SK-N-DZ (cell line): ENCODE measurements around the gene CAST. TPM values are rescaled to one million over a fixed set of nuclear protein-coding genes. Genes with fewer than 3 reads are reported as not detected.
A peak's percentile ranks its signal among the peaks of the same experiment; 100 is the strongest.
"Not testable (repeated sequence)": the region's sequence is repeated elsewhere in the genome, so short reads cannot be mapped to it uniquely, and the experiment has no call there.

Experiments
- DNase-seq: peaks from one replicate; pipeline ENCODE4 v3.0.0-alpha.2; 2015; ENCODE audit warnings: low spot score
- polyA plus RNA-seq, 2 experiments: library from polyadenylated mRNA; depleted of rRNA; stranded (reverse); fragments of >200 nt; gene quantifications; 2 replicates each; pipeline ENCODE4 v1.2.3, GENCODE V29; 2014

CAST gene
- 6.5 and 9.3 TPM in 2 replicates for polyA plus RNA-seq (2014; cell fraction: cytosol; rRNA removed)
- polyA plus RNA-seq (2014; cell fraction: nucleus; rRNA removed): 8.3 and 10.1 TPM in 2 replicates

- peak; percentile 25 for DNase-seq
These were observed at the start of gene CAST for GRCh38 chr5:96661855-96662724. Gene CAST, plus strand, starts transcription at chr5:96662376. Its CDS starts 47 bp downstream, at chr5:96662423.

GRCh38 chr5:96614110-96614691 lies 48.0 kb upstream of the CAST start:
- peak; percentile 56 for DNase-seq

GRCh38 chr5:96615223-96615622 lies 47.0 kb upstream of the CAST start:
- DNase-seq: no peak

- DNase-seq: no peak
These were observed 45.4 kb upstream of the CAST start for GRCh38 chr5:96616801-96617200.

GRCh38 chr5:96618311-96619016 lies 43.7 kb upstream of the CAST start:
- not testable (repeated sequence) for DNase-seq

- DNase-seq: no peak
These were observed 42.2 kb upstream of the CAST start for GRCh38 chr5:96619946-96620345.

GRCh38 chr5:96624596-96624995 lies 37.6 kb upstream of the CAST start:
- DNase-seq: no peak

GRCh38 chr5:96625365-96625764 lies 36.8 kb upstream of the CAST start:
- DNase-seq: no peak

GRCh38 chr5:96626956-96627355 lies 35.2 kb upstream of the CAST start:
- DNase-seq: no peak

- no peak for DNase-seq
These were observed 34.3 kb upstream of the CAST start for GRCh38 chr5:96627792-96628398.

GRCh38 chr5:96628406-96628805 lies 33.8 kb upstream of the CAST start:
- DNase-seq: no peak

- DNase-seq: peak; percentile 17
These were observed 32.4 kb upstream of the CAST start for GRCh38 chr5:96629774-96630173.

- DNase-seq: no peak
These were observed 28.4 kb upstream of the CAST start for GRCh38 chr5:96633820-96634219.

- DNase-seq: no peak
These were observed 27.3 kb upstream of the CAST start for GRCh38 chr5:96634881-96635280.

- no peak for DNase-seq
These were observed 26.1 kb upstream of the CAST start for GRCh38 chr5:96636046-96636445.

- no peak for DNase-seq
These were observed 25.6 kb upstream of the CAST start for GRCh38 chr5:96636594-96636993.

- no peak for DNase-seq
These were observed 25.0 kb upstream of the CAST start for GRCh38 chr5:96637196-96637595.

- no peak for DNase-seq
These were observed 23.6 kb upstream of the CAST start for GRCh38 chr5:96638561-96638960.

GRCh38 chr5:96640696-96641095 lies 21.5 kb upstream of the CAST start:
- DNase-seq: no peak

- DNase-seq: no peak
These were observed 20.6 kb upstream of the CAST start for GRCh38 chr5:96641368-96642280.

- no peak for DNase-seq
These were observed 19.9 kb upstream of the CAST start for GRCh38 chr5:96642281-96642640.
